ENCODE results near the gene SDHB. TPM values are rescaled to one million over a fixed set of nuclear protein-coding genes. Genes with fewer than 3 reads are reported as not detected.
A peak's percentile ranks its signal among the peaks of the same experiment; 100 is the strongest.

Gene SDHB
- total RNA-seq, 4 donors from 2014 or later: 238 to 405 (median 328) TPM

- H3K4me3 ChIP-seq: no peak overlapping the region
- intact Hi-C loops (cut with DNase I; ENCODE audit: low total_unique reads): no loop called here
- DNase-seq (no peak), ATAC-seq (no peak)
- H3K27me3 ChIP-seq: no peaks in the 10 kb centered on the region
- H3K36me3 ChIP-seq: peaks cover 0 to 34% of the 10 kb centered on the region in 2 donors
- in situ Hi-C loops (cut with MboI; ENCODE audit: low sequenced_read_pairs in 4 of 4): no loop called here
- no peak for TF ChIP-seq POLR2A (IDR thresholded peaks at IDR 0.05)
- no peak for TF ChIP-seq CTCF (IDR thresholded peaks at IDR 0.05 in 4 of 5, conservative IDR thresholded peaks at IDR 0.05 in 1 of 5)
- H3K4me1 ChIP-seq: no peaks in the 10 kb centered on the region
- no peaks in the 10 kb centered on the region for H3K9me3 ChIP-seq
- no peak overlapping the region for H3K27ac ChIP-seq
Observed at GRCh38 chr1:16986962-16987361, 66.9 kb downstream of the SDHB start.

GRCh38 chr1:16986560-16986959 is 67.3 kb downstream of the SDHB start:
- no peak for TF ChIP-seq CTCF (IDR thresholded peaks at IDR 0.05 in 4 of 5, conservative IDR thresholded peaks at IDR 0.05 in 1 of 5)
- TF ChIP-seq POLR2A (IDR thresholded peaks at IDR 0.05): no peak
- H3K4me1 ChIP-seq: no peaks in the 10 kb centered on the region
- no peak overlapping the region for H3K27ac ChIP-seq
- DNase-seq (no peak), ATAC-seq (no peak)
- peaks cover 0 to under 1% (median under 1%) of the 10 kb centered on the region in 3 donors for H3K27me3 ChIP-seq
- intact Hi-C loops (cut with DNase I; ENCODE audit: low total_unique reads) (no loop called here), in situ Hi-C loops (cut with MboI; ENCODE audit: low sequenced_read_pairs in 4 of 4) (no loop called here)
- H3K36me3 ChIP-seq: peaks cover 0 to 33% of the 10 kb centered on the region in 2 donors
- H3K4me3 ChIP-seq: no peak overlapping the region
- H3K9me3 ChIP-seq: no peaks in the 10 kb centered on the region

GRCh38 chr1:16986113-16986512 is 67.7 kb downstream of the SDHB start:
- intact Hi-C loops (cut with DNase I; ENCODE audit: low total_unique reads) (no loop called here), in situ Hi-C loops (cut with MboI; ENCODE audit: low sequenced_read_pairs in 4 of 4) (no loop called here)
- ATAC-seq (no peak), DNase-seq (no peak)
- H3K4me1 ChIP-seq: no peaks in the 10 kb centered on the region
- TF ChIP-seq POLR2A (IDR thresholded peaks at IDR 0.05) (no peak), CTCF (IDR thresholded peaks at IDR 0.05 in 4 of 5, conservative IDR thresholded peaks at IDR 0.05 in 1 of 5) (no peak)
- H3K36me3 ChIP-seq: peaks cover 0 to 31% of the 10 kb centered on the region in 2 donors
- no peak overlapping the region for H3K4me3 ChIP-seq
- H3K9me3 ChIP-seq: no peaks in the 10 kb centered on the region
- H3K27ac ChIP-seq: no peak overlapping the region
- peaks cover 4 to 5% (median 4%) of the 10 kb centered on the region in 3 donors for H3K27me3 ChIP-seq

GRCh38 chr1:16984717-16985116 is 69.1 kb downstream of the SDHB start:
- in situ Hi-C loops (cut with MboI; ENCODE audit: low sequenced_read_pairs in 4 of 4) (no loop called here), intact Hi-C loops (cut with DNase I; ENCODE audit: low total_unique reads) (no loop called here)
- DNase-seq (peak in 1 of 2 donors; percentile 31), ATAC-seq (peak in 1 of 2 donors; percentile 21)
- Histone ChIP-seq H3K9me3 (no peaks in the 10 kb centered on the region), H3K36me3 (peaks cover 0 to 24% of the 10 kb centered on the region in 2 donors), H3K4me1 (no peaks in the 10 kb centered on the region), H3K27me3 (peaks cover 4 to 13% (median 13%) of the 10 kb centered on the region in 3 donors), H3K27ac (no peak overlapping the region), H3K4me3 (no peak overlapping the region)
- no peak for TF ChIP-seq POLR2A (IDR thresholded peaks at IDR 0.05)
- TF ChIP-seq CTCF (IDR thresholded peaks at IDR 0.05 in 4 of 5, conservative IDR thresholded peaks at IDR 0.05 in 1 of 5): no peak

GRCh38 chr1:16983649-16984048 is 70.2 kb downstream of the SDHB start:
- peaks cover 4 to 14% (median 13%) of the 10 kb centered on the region in 3 donors for H3K27me3 ChIP-seq
- intact Hi-C loops (cut with DNase I; ENCODE audit: low total_unique reads): no loop called here

More at GRCh38 chr1:16983649-16984048, 70.2 kb downstream of the SDHB start:
- in situ Hi-C loops (cut with MboI; ENCODE audit: low sequenced_read_pairs in 4 of 4): no loop called here
- Histone ChIP-seq H3K4me1 (no peaks in the 10 kb centered on the region), H3K4me3 (no peak overlapping the region), H3K36me3 (peaks cover 0 to 18% of the 10 kb centered on the region in 2 donors), H3K9me3 (no peaks in the 10 kb centered on the region), H3K27ac (no peak overlapping the region)
- DNase-seq (no peak), ATAC-seq (no peak)
- TF ChIP-seq POLR2A (IDR thresholded peaks at IDR 0.05) (no peak), CTCF (IDR thresholded peaks at IDR 0.05 in 4 of 5, conservative IDR thresholded peaks at IDR 0.05 in 1 of 5) (no peak)

Measured in gastrocnemius medialis (tissue), 4 donors.